Panc1 (cell line): Measurements from ENCODE around the gene CD6. TPM values are rescaled to one million over a fixed set of nuclear protein-coding genes. Genes with fewer than 3 reads are reported as not detected.

ENCODE experiments used
- ATAC-seq: fragments of 200-7000 bp; cut with Tn5 transposase; 2 replicates; pipeline ENCODE4 v1.9.1; 2020; ENCODE audit warnings: mild to moderate bottlenecking, moderate library complexity
- BruUV-seq: library from RNA; stranded (reverse); fragments of 400-500 nt; replicated peaks from 2 replicates; lab custom pipeline; 2021; lab: Mats Ljungman, UMichigan
- CTCF ChIA-PET: fragments of 300-600 bp; sonication (Branson Sonifier 250); formaldehyde crosslinking; loops from one replicate; lab custom pipeline; 2022; ENCODE audit warnings: antibody characterized with exemption; lab: Charles Lee
- POLR2A ChIA-PET: fragments of 300-600 bp; sonication (Branson Sonifier 250); formaldehyde crosslinking; loops from one replicate; lab custom pipeline; 2022; ENCODE audit warnings: antibody characterized with exemption; lab: Charles Lee
- DNase-seq: peaks from one replicate; pipeline ENCODE4 v3.0.0-alpha.2; 2010; ENCODE audit warnings: low read depth, low spot score
- H3K27ac ChIP-seq: 2 replicates; pipeline ENCODE4 v1.5.1; 2011; ENCODE audit warnings: mild to moderate bottlenecking, low read length, inconsistent platforms
- H3K27me3 ChIP-seq: fragments of 200-500 bp; sonication (Bioruptor generic); 2 replicates; pipeline ENCODE4 v1.6.0; 2014; ENCODE audit warnings: low read length, inconsistent platforms; ENCODE audit not compliant: control insufficient read depth, insufficient read depth
- H3K36me3 ChIP-seq: fragments of 200-500 bp; sonication (Bioruptor generic); 2 replicates; pipeline ENCODE4 v1.5.1; 2014; ENCODE audit warnings: inconsistent platforms, mild to moderate bottlenecking, low read length, moderate library complexity; ENCODE audit not compliant: control insufficient read depth, insufficient read depth
- H3K4me1 ChIP-seq: 2 replicates; pipeline ENCODE4 v1.5.1; 2011; ENCODE audit warnings: inconsistent platforms, mild to moderate bottlenecking, low read length, moderate library complexity; ENCODE audit not compliant: control insufficient read depth, insufficient read depth
- H3K4me3 ChIP-seq, 2 experiments: 2 replicates each; pipeline ENCODE4 v1.5.1; 2011 to 2012; ENCODE audit warnings: low read depth in 2 of 2, low read length in 2 of 2, mild to moderate bottlenecking in 2 of 2, inconsistent platforms in 1 of 2, moderate library complexity in 1 of 2
- H3K9me3 ChIP-seq: fragments of 200-500 bp; sonication (Bioruptor generic); 2 replicates; pipeline ENCODE4 v1.5.1; 2014; ENCODE audit warnings: low read depth, mild to moderate bottlenecking, inconsistent platforms, low read length, moderate library complexity; ENCODE audit not compliant: control insufficient read depth, insufficient read depth
- POLR2AphosphoS5 ChIP-seq: IDR thresholded peaks from 2 replicates; pipeline ENCODE4 v1.6.1; 2012; ENCODE audit warnings: mild to moderate bottlenecking, low read depth, low read length, moderate library complexity
- SIN3A ChIP-seq: IDR thresholded peaks from 2 replicates; pipeline ENCODE4 v1.6.1; 2012; ENCODE audit warnings: low read depth, mild to moderate bottlenecking, low read length, moderate library complexity, borderline replicate concordance; ENCODE audit not compliant: insufficient read depth
- TCF7L2 ChIP-seq: IDR thresholded peaks from 2 replicates; pipeline ENCODE4 v1.6.1; 2011; ENCODE audit warnings: mild to moderate bottlenecking, low read depth, low read length, inconsistent platforms
- in situ Hi-C: cut with HindIII; loops from 2 replicates; pipeline ENCODE4 v1.10.0; 2016; ENCODE audit warnings: low sequenced_read_pairs, low pct_unique_long_range_greater_than_20kb
- intact Hi-C: fragments of 100-400 bp; cut with micrococcal nuclease; formaldehyde crosslinking; loops from one replicate; pipeline ENCODE4 v1.10.0; 2022; ENCODE audit not compliant: unreplicated experiment
- total RNA-seq: library from RNA; stranded (reverse); gene quantifications from one replicate; pipeline ENCODE4 v1.2.1, GENCODE V29; 2021; ENCODE audit not compliant: unreplicated experiment
- TF ChIP-seq, protein P1 (sequence below), 2 experiments: IDR thresholded peaks; 2 replicates each; pipeline ENCODE4 v1.6.1; 2011 to 2012; ENCODE audit warnings: low read depth in 2 of 2, control low read depth in 1 of 2, low read length in 1 of 2, mild to moderate bottlenecking in 1 of 2, moderate library complexity in 1 of 2; ENCODE audit not compliant: insufficient read depth in 1 of 2
- TF ChIP-seq, protein P2 (sequence below): fragments of 450-650 bp; IDR thresholded peaks from 2 replicates; pipeline ENCODE4 v1.5.1; 2017; ENCODE audit warnings: mild to moderate bottlenecking

CD6 gene
- total RNA-seq, 1 experiment from 2014 or later, result 1.1 TPM

DNA sequence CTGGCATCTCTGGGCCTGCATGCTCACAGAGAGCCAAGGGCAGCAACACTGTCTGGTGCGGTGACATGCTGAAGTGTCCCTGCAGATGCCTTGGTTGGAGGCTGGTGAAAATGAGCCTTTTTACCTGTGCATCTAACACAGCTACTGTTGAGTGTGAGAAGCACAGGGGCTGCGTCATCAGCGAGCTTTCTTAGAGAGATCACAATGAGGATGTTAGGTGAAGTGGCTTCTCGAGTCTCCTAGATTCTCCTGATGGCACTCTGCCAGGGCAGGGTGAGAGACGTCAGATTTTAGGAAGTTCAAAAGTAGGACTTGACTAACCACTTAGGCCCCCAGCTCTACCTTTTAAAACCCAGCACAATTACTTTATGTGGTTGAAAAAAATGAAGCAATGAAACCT lies 15.9 kb upstream of the CD6 start:
- no TSS peak for BruUV-seq
- Histone ChIP-seq H3K4me3 (no peak overlapping the region), H3K27ac (no peak overlapping the region), H3K4me1 (no peaks in the 10 kb centered on the region), H3K9me3 (no peaks in the 10 kb centered on the region), H3K27me3 (no peaks in the 10 kb centered on the region), H3K36me3 (no peaks in the 10 kb centered on the region)
- TF ChIP-seq POLR2AphosphoS5 (no peak), TCF7L2 (no peak), SIN3A (no peak)
- TF ChIP-seq, protein P1, sequence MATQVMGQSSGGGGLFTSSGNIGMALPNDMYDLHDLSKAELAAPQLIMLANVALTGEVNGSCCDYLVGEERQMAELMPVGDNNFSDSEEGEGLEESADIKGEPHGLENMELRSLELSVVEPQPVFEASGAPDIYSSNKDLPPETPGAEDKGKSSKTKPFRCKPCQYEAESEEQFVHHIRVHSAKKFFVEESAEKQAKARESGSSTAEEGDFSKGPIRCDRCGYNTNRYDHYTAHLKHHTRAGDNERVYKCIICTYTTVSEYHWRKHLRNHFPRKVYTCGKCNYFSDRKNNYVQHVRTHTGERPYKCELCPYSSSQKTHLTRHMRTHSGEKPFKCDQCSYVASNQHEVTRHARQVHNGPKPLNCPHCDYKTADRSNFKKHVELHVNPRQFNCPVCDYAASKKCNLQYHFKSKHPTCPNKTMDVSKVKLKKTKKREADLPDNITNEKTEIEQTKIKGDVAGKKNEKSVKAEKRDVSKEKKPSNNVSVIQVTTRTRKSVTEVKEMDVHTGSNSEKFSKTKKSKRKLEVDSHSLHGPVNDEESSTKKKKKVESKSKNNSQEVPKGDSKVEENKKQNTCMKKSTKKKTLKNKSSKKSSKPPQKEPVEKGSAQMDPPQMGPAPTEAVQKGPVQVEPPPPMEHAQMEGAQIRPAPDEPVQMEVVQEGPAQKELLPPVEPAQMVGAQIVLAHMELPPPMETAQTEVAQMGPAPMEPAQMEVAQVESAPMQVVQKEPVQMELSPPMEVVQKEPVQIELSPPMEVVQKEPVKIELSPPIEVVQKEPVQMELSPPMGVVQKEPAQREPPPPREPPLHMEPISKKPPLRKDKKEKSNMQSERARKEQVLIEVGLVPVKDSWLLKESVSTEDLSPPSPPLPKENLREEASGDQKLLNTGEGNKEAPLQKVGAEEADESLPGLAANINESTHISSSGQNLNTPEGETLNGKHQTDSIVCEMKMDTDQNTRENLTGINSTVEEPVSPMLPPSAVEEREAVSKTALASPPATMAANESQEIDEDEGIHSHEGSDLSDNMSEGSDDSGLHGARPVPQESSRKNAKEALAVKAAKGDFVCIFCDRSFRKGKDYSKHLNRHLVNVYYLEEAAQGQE (IDR thresholded peaks at IDR 0.05; ENCODE audit: insufficient read depth in 1 of 2, low read depth in 2 of 2, low read length in 1 of 2), result no peak
- TF ChIP-seq, protein P2, sequence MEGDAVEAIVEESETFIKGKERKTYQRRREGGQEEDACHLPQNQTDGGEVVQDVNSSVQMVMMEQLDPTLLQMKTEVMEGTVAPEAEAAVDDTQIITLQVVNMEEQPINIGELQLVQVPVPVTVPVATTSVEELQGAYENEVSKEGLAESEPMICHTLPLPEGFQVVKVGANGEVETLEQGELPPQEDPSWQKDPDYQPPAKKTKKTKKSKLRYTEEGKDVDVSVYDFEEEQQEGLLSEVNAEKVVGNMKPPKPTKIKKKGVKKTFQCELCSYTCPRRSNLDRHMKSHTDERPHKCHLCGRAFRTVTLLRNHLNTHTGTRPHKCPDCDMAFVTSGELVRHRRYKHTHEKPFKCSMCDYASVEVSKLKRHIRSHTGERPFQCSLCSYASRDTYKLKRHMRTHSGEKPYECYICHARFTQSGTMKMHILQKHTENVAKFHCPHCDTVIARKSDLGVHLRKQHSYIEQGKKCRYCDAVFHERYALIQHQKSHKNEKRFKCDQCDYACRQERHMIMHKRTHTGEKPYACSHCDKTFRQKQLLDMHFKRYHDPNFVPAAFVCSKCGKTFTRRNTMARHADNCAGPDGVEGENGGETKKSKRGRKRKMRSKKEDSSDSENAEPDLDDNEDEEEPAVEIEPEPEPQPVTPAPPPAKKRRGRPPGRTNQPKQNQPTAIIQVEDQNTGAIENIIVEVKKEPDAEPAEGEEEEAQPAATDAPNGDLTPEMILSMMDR, result no peak
- intact Hi-C loops, result no loop called here
- in situ Hi-C loops, result no loop called here
- DNase-seq, result no peak
- CTCF ChIA-PET, result no interaction called here
- no peak for ATAC-seq
- POLR2A ChIA-PET, result no interaction called here

GRCh38 chr11:60957188-60957587 lies 14.3 kb upstream of the CD6 start:
- intact Hi-C loops (no loop called here), in situ Hi-C loops (no loop called here)
- H3K36me3 ChIP-seq, result no peaks in the 10 kb centered on the region
- no peak overlapping the region for H3K27ac ChIP-seq
- H3K4me3 ChIP-seq, result no peak overlapping the region
- POLR2A ChIA-PET, result no interaction called here
- DNase-seq, result no peak
- CTCF ChIA-PET, result no interaction called here
- no peaks in the 10 kb centered on the region for H3K4me1 ChIP-seq
- no peak for ATAC-seq
- no peaks in the 10 kb centered on the region for H3K9me3 ChIP-seq
- BruUV-seq, result no TSS peak
- peaks cover 5% of the 10 kb centered on the region; the same call in 1 of the 2 replicates for H3K27me3 ChIP-seq
- TF ChIP-seq POLR2AphosphoS5, result no peak
- TF ChIP-seq, protein P2, result no peak
- no peak for TF ChIP-seq SIN3A
- TF ChIP-seq TCF7L2, result no peak
- TF ChIP-seq, protein P1 (IDR thresholded peaks at IDR 0.05; ENCODE audit: insufficient read depth in 1 of 2, low read depth in 2 of 2, low read length in 1 of 2), result no peak
